Activated T-cell treated with anti-CD3 and anti-CD28 coated beads, Interleukin-2, amount 50 U/mL, for 4 hours (primary cell): Measurements from ENCODE around the gene NOX5. TPM values are rescaled to one million over a fixed set of nuclear protein-coding genes. Genes with fewer than 3 reads are reported as not detected.

Experiments
- ATAC-seq, 2 donors: fragments of 200-7000 bp; cut with Tn5 transposase; one replicate each; pipeline ENCODE4 v1.10.0; 2021
- DNase-seq: peaks from one replicate; pipeline ENCODE4 v3.0.0-alpha.2; 2020
- H3K27me3 Mint-ChIP-seq: one replicate; pipeline ENCODE4 v1.8.0; 2021; ENCODE audit warnings: low read depth, mixed read lengths
- H3K36me3 Mint-ChIP-seq: one replicate; pipeline ENCODE4 v1.8.0; 2022; ENCODE audit warnings: mixed read lengths; ENCODE audit not compliant: insufficient read depth
- H3K4me1 Mint-ChIP-seq: one replicate; pipeline ENCODE4 v1.8.0; 2021; ENCODE audit warnings: low read depth, mixed read lengths
- H3K4me3 Mint-ChIP-seq: one replicate; pipeline ENCODE4 v1.8.0; 2021; ENCODE audit warnings: mild to moderate bottlenecking, moderate library complexity, mixed read lengths
- H3K9me3 Mint-ChIP-seq: one replicate; pipeline ENCODE4 v1.8.0; 2021; ENCODE audit warnings: mixed read lengths
- total RNA-seq, 3 donors: library from RNA; stranded (reverse); gene quantifications; one replicate each; pipeline ENCODE4 v1.2.1, GENCODE V29; 2021

Gene NOX5
- total RNA-seq, 3 donors from 2014 or later: not detected

- no peaks in the 10 kb centered on the region for H3K27me3 Mint-ChIP-seq
- H3K36me3 Mint-ChIP-seq: no peaks in the 10 kb centered on the region
- H3K9me3 Mint-ChIP-seq: no peaks in the 10 kb centered on the region
- no peaks in the 10 kb centered on the region for H3K4me1 Mint-ChIP-seq
- DNase-seq (no peak), ATAC-seq (no peak)
- no peak overlapping the region for H3K4me3 Mint-ChIP-seq
Observed at GRCh38 chr15:69094124-69094921, 79.8 kb downstream of the NOX5 start.

- no peaks in the 10 kb centered on the region for H3K9me3 Mint-ChIP-seq
Observed at GRCh38 chr15:69095274-69095673, 80.8 kb downstream of the NOX5 start.

GRCh38 chr15:69096196-69096595, 81.7 kb downstream of the NOX5 start:
- no peaks in the 10 kb centered on the region for H3K36me3 Mint-ChIP-seq
- H3K9me3 Mint-ChIP-seq: no peaks in the 10 kb centered on the region
- DNase-seq: no peak
- no peaks in the 10 kb centered on the region for H3K4me1 Mint-ChIP-seq
- H3K4me3 Mint-ChIP-seq: no peak overlapping the region
- ATAC-seq: no peak
- no peaks in the 10 kb centered on the region for H3K27me3 Mint-ChIP-seq

More at GRCh38 chr15:69095274-69095673, 80.8 kb downstream of the NOX5 start:
- H3K4me1 Mint-ChIP-seq: no peaks in the 10 kb centered on the region
- no peak for DNase-seq
- H3K4me3 Mint-ChIP-seq: no peak overlapping the region
- no peak for ATAC-seq
- H3K27me3 Mint-ChIP-seq: no peaks in the 10 kb centered on the region
- no peaks in the 10 kb centered on the region for H3K36me3 Mint-ChIP-seq

DNA sequence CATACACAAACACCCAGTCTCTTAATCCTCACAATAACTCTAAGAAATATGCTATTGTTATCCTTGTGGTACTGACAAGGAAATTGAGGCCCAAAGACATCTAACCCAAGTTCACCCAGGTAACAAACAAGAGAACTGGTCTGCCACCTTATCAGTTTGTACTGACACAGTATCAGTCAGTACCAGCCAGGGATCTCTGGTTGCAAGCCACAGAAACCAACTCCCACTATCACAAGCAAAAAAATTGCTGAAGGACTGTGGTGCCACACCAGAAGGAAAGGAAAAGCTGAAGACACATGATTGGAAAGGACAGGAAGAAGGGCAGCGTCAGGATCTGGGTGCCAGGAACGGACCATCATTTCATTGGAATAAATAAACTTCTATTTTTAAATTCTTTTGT, 82.1 kb downstream of the NOX5 start:
- Mint-ChIP-seq H3K9me3 (no peaks in the 10 kb centered on the region), H3K36me3 (no peaks in the 10 kb centered on the region), H3K4me3 (no peak overlapping the region), H3K27me3 (no peaks in the 10 kb centered on the region), H3K4me1 (no peaks in the 10 kb centered on the region)
- DNase-seq (no peak), ATAC-seq (no peak)

- ATAC-seq (no peak), DNase-seq (no peak)
- no peak overlapping the region for H3K4me3 Mint-ChIP-seq
- no peaks in the 10 kb centered on the region for H3K9me3 Mint-ChIP-seq
- peaks cover 10% of the 10 kb centered on the region for H3K4me1 Mint-ChIP-seq
- H3K27me3 Mint-ChIP-seq: no peaks in the 10 kb centered on the region
- no peaks in the 10 kb centered on the region for H3K36me3 Mint-ChIP-seq
Observed at GRCh38 chr15:69098771-69099170, 84.3 kb downstream of the NOX5 start.

- H3K9me3 Mint-ChIP-seq: no peaks in the 10 kb centered on the region
- H3K27me3 Mint-ChIP-seq: no peaks in the 10 kb centered on the region
- ATAC-seq: no peak
- no peak overlapping the region for H3K4me3 Mint-ChIP-seq
- DNase-seq: no peak
- H3K4me1 Mint-ChIP-seq: peaks cover 19% of the 10 kb centered on the region
- no peaks in the 10 kb centered on the region for H3K36me3 Mint-ChIP-seq
Observed at GRCh38 chr15:69099941-69100340, 85.4 kb downstream of the NOX5 start.

GRCh38 chr15:69100821-69101220, 86.3 kb downstream of the NOX5 start:
- H3K4me1 Mint-ChIP-seq: peaks cover 22% of the 10 kb centered on the region
- H3K9me3 Mint-ChIP-seq: no peaks in the 10 kb centered on the region
- H3K36me3 Mint-ChIP-seq: no peaks in the 10 kb centered on the region
- DNase-seq: no peak
- H3K27me3 Mint-ChIP-seq: no peaks in the 10 kb centered on the region
- no peak overlapping the region for H3K4me3 Mint-ChIP-seq
- no peak for ATAC-seq

- ATAC-seq (no peak), DNase-seq (no peak)
- Mint-ChIP-seq H3K4me3 (no peak overlapping the region), H3K27me3 (no peaks in the 10 kb centered on the region), H3K4me1 (peaks cover 34% of the 10 kb centered on the region), H3K9me3 (no peaks in the 10 kb centered on the region), H3K36me3 (no peaks in the 10 kb centered on the region)
Observed at GRCh38 chr15:69104050-69104750, 89.7 kb downstream of the NOX5 start.

DNA sequence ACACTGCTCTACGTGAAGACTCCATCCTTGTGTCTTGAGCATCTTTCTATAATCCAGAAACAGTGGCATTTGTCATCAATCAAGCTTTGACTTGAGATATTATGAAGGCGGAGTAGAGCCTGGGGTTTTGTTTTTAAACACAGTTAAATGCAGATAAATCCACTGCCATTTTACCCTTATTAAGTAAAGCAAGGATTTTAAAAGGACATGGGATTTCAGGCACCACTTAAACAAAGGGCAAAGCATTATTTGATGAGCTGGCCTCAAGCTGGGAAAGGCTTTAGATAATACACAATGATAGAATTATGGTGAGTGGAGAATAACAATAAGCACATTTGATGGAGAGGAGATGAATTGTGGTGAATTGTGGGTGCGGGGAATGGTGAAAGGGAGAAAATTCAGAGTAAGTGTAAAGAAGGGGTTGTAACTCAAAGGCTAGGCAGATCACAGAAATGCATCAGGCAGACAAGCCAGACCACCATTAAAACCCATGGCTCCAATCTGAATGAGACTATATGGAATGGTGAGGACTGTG, 91.0 kb downstream of the NOX5 start:
- ATAC-seq (no peak), DNase-seq (no peak)
- Mint-ChIP-seq H3K4me1 (peaks cover 34% of the 10 kb centered on the region), H3K9me3 (no peaks in the 10 kb centered on the region), H3K27me3 (no peaks in the 10 kb centered on the region), H3K36me3 (no peaks in the 10 kb centered on the region), H3K4me3 (no peak overlapping the region)

- H3K27me3 Mint-ChIP-seq: no peaks in the 10 kb centered on the region
- H3K4me3 Mint-ChIP-seq: no peak overlapping the region
- H3K36me3 Mint-ChIP-seq: no peaks in the 10 kb centered on the region
- ATAC-seq: peak; percentile 56 to 63
- H3K9me3 Mint-ChIP-seq: no peaks in the 10 kb centered on the region
- DNase-seq: no peak
- H3K4me1 Mint-ChIP-seq: peaks cover 34% of the 10 kb centered on the region
Observed at GRCh38 chr15:69107025-69107620, 92.6 kb downstream of the NOX5 start.

Other genes with a start within 250 kb of the NOX5 start
- 100 to 1,000 TPM; 260 to 273 (median 263) TPM for gene ANP32A, start 193.8 kb upstream of the NOX5 start, total RNA-seq
- under 1 TPM; 0.22 to 0.76 (median 0.45) TPM for gene SPESP1, start 84.2 kb upstream of the NOX5 start, total RNA-seq
- 1 to 10 TPM; 3.8 to 5.4 (median 4.8) TPM for gene GLCE, start 145.9 kb downstream of the NOX5 start, total RNA-seq